HCT116 (cell line): ENCODE results near the gene RECQL5.

Source experiments
- CTCF ChIP-seq, 3 experiments: fragments of 200-600 bp in 1 of 3; sonication (generic) in 1 of 3; IDR thresholded peaks in 2 of 3; conservative IDR thresholded peaks in 1 of 3; 2 replicates each; pipeline ENCODE4 v1.5.1; 2012 to 2017; ENCODE audit warnings: low read depth in 2 of 3, low read length in 2 of 3, antibody characterized with exemption in 1 of 3, borderline replicate concordance in 1 of 3, control low read depth in 1 of 3, mild to moderate bottlenecking in 1 of 3, mixed read lengths in 1 of 3, mixed run types in 1 of 3, moderate library complexity in 1 of 3; ENCODE audit not compliant: insufficient read depth in 1 of 3
- JUND ChIP-seq: IDR thresholded peaks from 2 replicates; pipeline ENCODE4 v1.6.1; 2012

- TF ChIP-seq CTCF (IDR thresholded peaks at IDR 0.05 in 2 of 3, conservative IDR thresholded peaks at IDR 0.05 in 1 of 3; ENCODE audit: borderline replicate concordance in 1 of 3, insufficient read depth in 1 of 3, low read depth in 2 of 3, low read length in 2 of 3) = no peak
- no peak for TF ChIP-seq JUND
Observed at GRCh38 chr17:75688209-75688825, 21.4 kb upstream of the RECQL5 start.
